Mammary epithelial cell (primary cell): Measurements from ENCODE around the gene FARSB.

ENCODE experiments used
- CTCF ChIP-seq, 2 donors: IDR thresholded peaks in 1 of 2; conservative IDR thresholded peaks in 1 of 2; 2 replicates each; pipeline ENCODE4 v1.5.1; 2011 to 2012; ENCODE audit warnings: inconsistent platforms in 2 of 2, low read length in 2 of 2, mild to moderate bottlenecking in 2 of 2, control low read depth in 1 of 2, low read depth in 1 of 2; ENCODE audit not compliant: insufficient read depth in 1 of 2; ENCODE audit errors: extremely low read depth in 1 of 2
- EZH2 ChIP-seq: IDR thresholded peaks from 2 replicates; pipeline ENCODE4 v1.6.1; 2012; ENCODE audit warnings: low read length, inconsistent platforms, borderline replicate concordance

GRCh38 chr2:222683805-222684204 lies 27.9 kb upstream of the FARSB start:
- TF ChIP-seq CTCF (conservative IDR thresholded peaks at IDR 0.05 in 1 of 2, IDR thresholded peaks at IDR 0.05 in 1 of 2; ENCODE audit: extremely low read depth in 1 of 2, insufficient read depth in 1 of 2, low read depth in 1 of 2, low read length in 2 of 2) = no peak
- no peak for TF ChIP-seq EZH2
